ENCODE data around the gene ARID2.

DNA sequence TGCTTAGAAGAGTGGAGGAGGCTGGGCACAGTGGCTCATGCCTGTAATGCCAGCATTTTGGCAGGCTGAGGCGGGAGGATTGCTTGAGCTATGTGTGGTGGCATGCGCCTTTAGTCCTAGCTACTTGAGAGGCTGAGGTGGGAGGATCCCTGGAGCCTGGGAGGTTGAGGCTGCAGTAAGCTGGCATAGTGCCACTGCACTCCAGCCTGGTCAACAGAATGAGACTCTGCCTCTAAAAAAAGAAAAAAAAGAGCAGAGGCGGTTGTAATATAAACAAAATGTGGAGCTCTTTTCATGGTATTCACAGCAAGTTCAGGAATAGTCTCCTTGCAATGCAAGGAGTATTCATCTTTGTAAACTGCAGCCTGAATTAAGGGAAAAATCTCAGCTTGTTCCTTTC is 27.2 kb downstream of the ARID2 start:
- TF ChIP-seq EZH2phosphoT487 (IDR thresholded peaks at IDR 0.05; ENCODE audit: unreplicated experiment) (no peak), POLR2AphosphoS5 (IDR thresholded peaks at IDR 0.05; ENCODE audit: low read depth) (no peak), EZH2 (IDR thresholded peaks at IDR 0.05; ENCODE audit: low read depth, unreplicated experiment) (no peak), ZNF114 (CRISPR knock-in tag; IDR thresholded peaks at IDR 0.05) (no peak), JUNB (IDR thresholded peaks at IDR 0.05; ENCODE audit: unreplicated experiment) (no peak), STAT1 (IDR thresholded peaks at IDR 0.05; ENCODE audit: unreplicated experiment) (no peak)
- TF ChIP-seq, protein P1, sequence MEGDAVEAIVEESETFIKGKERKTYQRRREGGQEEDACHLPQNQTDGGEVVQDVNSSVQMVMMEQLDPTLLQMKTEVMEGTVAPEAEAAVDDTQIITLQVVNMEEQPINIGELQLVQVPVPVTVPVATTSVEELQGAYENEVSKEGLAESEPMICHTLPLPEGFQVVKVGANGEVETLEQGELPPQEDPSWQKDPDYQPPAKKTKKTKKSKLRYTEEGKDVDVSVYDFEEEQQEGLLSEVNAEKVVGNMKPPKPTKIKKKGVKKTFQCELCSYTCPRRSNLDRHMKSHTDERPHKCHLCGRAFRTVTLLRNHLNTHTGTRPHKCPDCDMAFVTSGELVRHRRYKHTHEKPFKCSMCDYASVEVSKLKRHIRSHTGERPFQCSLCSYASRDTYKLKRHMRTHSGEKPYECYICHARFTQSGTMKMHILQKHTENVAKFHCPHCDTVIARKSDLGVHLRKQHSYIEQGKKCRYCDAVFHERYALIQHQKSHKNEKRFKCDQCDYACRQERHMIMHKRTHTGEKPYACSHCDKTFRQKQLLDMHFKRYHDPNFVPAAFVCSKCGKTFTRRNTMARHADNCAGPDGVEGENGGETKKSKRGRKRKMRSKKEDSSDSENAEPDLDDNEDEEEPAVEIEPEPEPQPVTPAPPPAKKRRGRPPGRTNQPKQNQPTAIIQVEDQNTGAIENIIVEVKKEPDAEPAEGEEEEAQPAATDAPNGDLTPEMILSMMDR (conservative IDR thresholded peaks at IDR 0.05; ENCODE audit: low read depth in 2 of 2): no peak
- TF ChIP-seq, protein P2, sequence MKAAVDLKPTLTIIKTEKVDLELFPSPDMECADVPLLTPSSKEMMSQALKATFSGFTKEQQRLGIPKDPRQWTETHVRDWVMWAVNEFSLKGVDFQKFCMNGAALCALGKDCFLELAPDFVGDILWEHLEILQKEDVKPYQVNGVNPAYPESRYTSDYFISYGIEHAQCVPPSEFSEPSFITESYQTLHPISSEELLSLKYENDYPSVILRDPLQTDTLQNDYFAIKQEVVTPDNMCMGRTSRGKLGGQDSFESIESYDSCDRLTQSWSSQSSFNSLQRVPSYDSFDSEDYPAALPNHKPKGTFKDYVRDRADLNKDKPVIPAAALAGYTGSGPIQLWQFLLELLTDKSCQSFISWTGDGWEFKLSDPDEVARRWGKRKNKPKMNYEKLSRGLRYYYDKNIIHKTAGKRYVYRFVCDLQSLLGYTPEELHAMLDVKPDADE (IDR thresholded peaks at IDR 0.05): no peak
- TF ChIP-seq, protein P3, sequence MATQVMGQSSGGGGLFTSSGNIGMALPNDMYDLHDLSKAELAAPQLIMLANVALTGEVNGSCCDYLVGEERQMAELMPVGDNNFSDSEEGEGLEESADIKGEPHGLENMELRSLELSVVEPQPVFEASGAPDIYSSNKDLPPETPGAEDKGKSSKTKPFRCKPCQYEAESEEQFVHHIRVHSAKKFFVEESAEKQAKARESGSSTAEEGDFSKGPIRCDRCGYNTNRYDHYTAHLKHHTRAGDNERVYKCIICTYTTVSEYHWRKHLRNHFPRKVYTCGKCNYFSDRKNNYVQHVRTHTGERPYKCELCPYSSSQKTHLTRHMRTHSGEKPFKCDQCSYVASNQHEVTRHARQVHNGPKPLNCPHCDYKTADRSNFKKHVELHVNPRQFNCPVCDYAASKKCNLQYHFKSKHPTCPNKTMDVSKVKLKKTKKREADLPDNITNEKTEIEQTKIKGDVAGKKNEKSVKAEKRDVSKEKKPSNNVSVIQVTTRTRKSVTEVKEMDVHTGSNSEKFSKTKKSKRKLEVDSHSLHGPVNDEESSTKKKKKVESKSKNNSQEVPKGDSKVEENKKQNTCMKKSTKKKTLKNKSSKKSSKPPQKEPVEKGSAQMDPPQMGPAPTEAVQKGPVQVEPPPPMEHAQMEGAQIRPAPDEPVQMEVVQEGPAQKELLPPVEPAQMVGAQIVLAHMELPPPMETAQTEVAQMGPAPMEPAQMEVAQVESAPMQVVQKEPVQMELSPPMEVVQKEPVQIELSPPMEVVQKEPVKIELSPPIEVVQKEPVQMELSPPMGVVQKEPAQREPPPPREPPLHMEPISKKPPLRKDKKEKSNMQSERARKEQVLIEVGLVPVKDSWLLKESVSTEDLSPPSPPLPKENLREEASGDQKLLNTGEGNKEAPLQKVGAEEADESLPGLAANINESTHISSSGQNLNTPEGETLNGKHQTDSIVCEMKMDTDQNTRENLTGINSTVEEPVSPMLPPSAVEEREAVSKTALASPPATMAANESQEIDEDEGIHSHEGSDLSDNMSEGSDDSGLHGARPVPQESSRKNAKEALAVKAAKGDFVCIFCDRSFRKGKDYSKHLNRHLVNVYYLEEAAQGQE (IDR thresholded peaks at IDR 0.05; ENCODE audit: unreplicated experiment): no peak
